Measurements from ENCODE around the gene KDM3A. TPM values are rescaled to one million over a fixed set of nuclear protein-coding genes. Genes with fewer than 3 reads are reported as not detected.

The KDM3A gene
- total RNA-seq, 2 donors from 2014 or later, result 31.8 to 34.4 TPM

DNA sequence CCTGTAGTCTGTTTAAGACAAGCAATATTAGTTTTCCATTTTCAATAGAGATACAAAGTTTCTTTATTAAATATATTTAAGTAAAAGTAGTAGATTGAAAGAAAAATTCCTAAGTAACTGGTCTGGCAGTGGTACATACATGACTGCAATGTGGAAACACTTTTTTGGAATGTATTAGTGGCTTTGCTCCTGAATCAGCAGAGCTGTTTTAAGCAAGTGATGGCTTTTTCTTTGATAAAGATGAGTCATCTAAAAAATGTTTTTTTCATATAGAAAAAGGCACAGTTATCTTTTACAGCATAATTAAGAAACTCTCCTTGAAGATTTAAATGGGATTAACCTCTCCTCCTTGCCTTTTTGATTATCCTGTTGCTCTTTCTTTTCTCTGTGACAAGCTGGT is 34.9 kb downstream of the KDM3A start:
- Histone ChIP-seq H3K36me3 (ENCODE audit: control insufficient read depth, insufficient read depth, low read length) (peaks cover 87% of the 10 kb centered on the region), H3K9me3 (ENCODE audit: control insufficient read depth, low read length) (no peaks in the 10 kb centered on the region), H3K9ac (ENCODE audit: extremely low read depth, low read length, poor library complexity, severe bottlenecking) (no peak overlapping the region), H3K4me3 (ENCODE audit: low read length) (no peak overlapping the region), H3K4me1 (ENCODE audit: control insufficient read depth, insufficient read depth, low read length) (no peaks in the 10 kb centered on the region), H3K27ac (ENCODE audit: low read depth, low read length) (no peak overlapping the region), H3K27me3 (ENCODE audit: control insufficient read depth, insufficient read depth, low read length, poor library complexity, severe bottlenecking) (no peaks in the 10 kb centered on the region)
- Mint-ChIP-seq H3K4me3 (no peak overlapping the region), H3K4me1 (peaks cover 3% of the 10 kb centered on the region), H3K27me3 (ENCODE audit: insufficient read depth) (no peaks in the 10 kb centered on the region), H3K27ac (no peak overlapping the region), H3K36me3 (ENCODE audit: low read depth) (peaks cover 64% of the 10 kb centered on the region), H3K9me3 (no peaks in the 10 kb centered on the region)
- TF ChIP-seq, protein P1, sequence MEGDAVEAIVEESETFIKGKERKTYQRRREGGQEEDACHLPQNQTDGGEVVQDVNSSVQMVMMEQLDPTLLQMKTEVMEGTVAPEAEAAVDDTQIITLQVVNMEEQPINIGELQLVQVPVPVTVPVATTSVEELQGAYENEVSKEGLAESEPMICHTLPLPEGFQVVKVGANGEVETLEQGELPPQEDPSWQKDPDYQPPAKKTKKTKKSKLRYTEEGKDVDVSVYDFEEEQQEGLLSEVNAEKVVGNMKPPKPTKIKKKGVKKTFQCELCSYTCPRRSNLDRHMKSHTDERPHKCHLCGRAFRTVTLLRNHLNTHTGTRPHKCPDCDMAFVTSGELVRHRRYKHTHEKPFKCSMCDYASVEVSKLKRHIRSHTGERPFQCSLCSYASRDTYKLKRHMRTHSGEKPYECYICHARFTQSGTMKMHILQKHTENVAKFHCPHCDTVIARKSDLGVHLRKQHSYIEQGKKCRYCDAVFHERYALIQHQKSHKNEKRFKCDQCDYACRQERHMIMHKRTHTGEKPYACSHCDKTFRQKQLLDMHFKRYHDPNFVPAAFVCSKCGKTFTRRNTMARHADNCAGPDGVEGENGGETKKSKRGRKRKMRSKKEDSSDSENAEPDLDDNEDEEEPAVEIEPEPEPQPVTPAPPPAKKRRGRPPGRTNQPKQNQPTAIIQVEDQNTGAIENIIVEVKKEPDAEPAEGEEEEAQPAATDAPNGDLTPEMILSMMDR (conservative IDR thresholded peaks at IDR 0.05), result no peak
- no peak for DNase-seq

GRCh38 chr2:86476918-86477317 is 35.7 kb downstream of the KDM3A start:
- Histone ChIP-seq H3K27ac (ENCODE audit: low read depth, low read length) (no peak overlapping the region), H3K4me3 (ENCODE audit: low read length) (no peak overlapping the region), H3K9ac (ENCODE audit: extremely low read depth, low read length, poor library complexity, severe bottlenecking) (no peak overlapping the region), H3K4me1 (ENCODE audit: control insufficient read depth, insufficient read depth, low read length) (no peaks in the 10 kb centered on the region), H3K27me3 (ENCODE audit: control insufficient read depth, insufficient read depth, low read length, poor library complexity, severe bottlenecking) (no peaks in the 10 kb centered on the region), H3K9me3 (ENCODE audit: control insufficient read depth, low read length) (no peaks in the 10 kb centered on the region), H3K36me3 (ENCODE audit: control insufficient read depth, insufficient read depth, low read length) (peaks cover 89% of the 10 kb centered on the region)
- Mint-ChIP-seq H3K27ac (no peak overlapping the region), H3K9me3 (no peaks in the 10 kb centered on the region), H3K27me3 (ENCODE audit: insufficient read depth) (no peaks in the 10 kb centered on the region), H3K4me1 (peaks cover 4% of the 10 kb centered on the region), H3K4me3 (no peak overlapping the region), H3K36me3 (ENCODE audit: low read depth) (peaks cover 68% of the 10 kb centered on the region)
- no peak for DNase-seq
- TF ChIP-seq, protein P1 (conservative IDR thresholded peaks at IDR 0.05), result no peak
- WGBS, 2 experiments (ENCODE audit: insufficient coverage in 1 of 2, insufficient read length in 1 of 2), result 83 to 91% methylated on average over 1 to 3 of the region's 3 CpGs

DNA sequence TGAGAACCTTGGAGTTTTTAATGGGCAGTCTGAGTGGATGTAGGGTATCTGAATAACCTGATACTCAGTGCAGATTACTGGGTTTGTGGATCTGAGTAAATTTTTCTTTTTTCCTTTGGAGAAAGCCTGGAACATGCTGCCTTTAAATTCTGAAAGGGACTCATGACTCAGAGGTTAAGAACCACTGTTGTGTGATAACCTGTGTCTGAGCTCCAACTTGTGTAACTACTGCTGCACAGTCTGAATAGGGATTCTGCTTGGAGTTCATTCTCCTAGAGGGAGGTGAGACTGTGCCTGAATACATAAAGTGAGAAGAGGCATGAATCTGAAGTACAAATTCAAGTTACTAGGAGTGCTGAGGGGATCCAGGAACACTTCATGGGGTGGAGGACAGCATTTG is 36.2 kb downstream of the KDM3A start:
- H3K9me3 Mint-ChIP-seq, result no peaks in the 10 kb centered on the region
- no peaks in the 10 kb centered on the region for H3K27me3 Mint-ChIP-seq (ENCODE audit: insufficient read depth)
- Histone ChIP-seq H3K9ac (ENCODE audit: extremely low read depth, low read length, poor library complexity, severe bottlenecking) (no peak overlapping the region), H3K27ac (ENCODE audit: low read depth, low read length) (no peak overlapping the region), H3K36me3 (ENCODE audit: control insufficient read depth, insufficient read depth, low read length) (peaks cover 89% of the 10 kb centered on the region), H3K9me3 (ENCODE audit: control insufficient read depth, low read length) (no peaks in the 10 kb centered on the region), H3K4me1 (ENCODE audit: control insufficient read depth, insufficient read depth, low read length) (no peaks in the 10 kb centered on the region), H3K4me3 (ENCODE audit: low read length) (no peak overlapping the region), H3K27me3 (ENCODE audit: control insufficient read depth, insufficient read depth, low read length, poor library complexity, severe bottlenecking) (no peaks in the 10 kb centered on the region)
- H3K36me3 Mint-ChIP-seq (ENCODE audit: low read depth), result peaks cover 69% of the 10 kb centered on the region
- H3K4me1 Mint-ChIP-seq, result peaks cover 5% of the 10 kb centered on the region
- no peak overlapping the region for H3K4me3 Mint-ChIP-seq
- H3K27ac Mint-ChIP-seq, result peak overlapping the region; percentile 24
- TF ChIP-seq, protein P1 (conservative IDR thresholded peaks at IDR 0.05), result no peak
- no peak for DNase-seq
